Measurements from ENCODE around the gene PPP3CA.

GRCh38 chr4:100984901-100985300 is 362.4 kb downstream of the PPP3CA start:
- TF ChIP-seq CTCF (IDR thresholded peaks at IDR 0.05) (no peak), POLR2A (IDR thresholded peaks at IDR 0.05) (no peak)
